Measurements from ENCODE around the gene HOXA4. TPM values are rescaled to one million over a fixed set of nuclear protein-coding genes. Genes with fewer than 3 reads are reported as not detected.

Gene HOXA4
- total and polyA plus RNA-seq, 4 experiments from 2014 or later = 0.19 to 0.30 TPM; not detected in 2

GRCh38 chr7:27173511-27173955 is 43.0 kb upstream of the HOXA4 start:
- H3K27ac Mint-ChIP-seq = peak overlapping the region in 1 of 7 donors; percentile 54
- H3K4me1 ChIP-seq (ENCODE audit: insufficient read depth, low read length) = peaks cover 36% of the 10 kb centered on the region

DNA sequence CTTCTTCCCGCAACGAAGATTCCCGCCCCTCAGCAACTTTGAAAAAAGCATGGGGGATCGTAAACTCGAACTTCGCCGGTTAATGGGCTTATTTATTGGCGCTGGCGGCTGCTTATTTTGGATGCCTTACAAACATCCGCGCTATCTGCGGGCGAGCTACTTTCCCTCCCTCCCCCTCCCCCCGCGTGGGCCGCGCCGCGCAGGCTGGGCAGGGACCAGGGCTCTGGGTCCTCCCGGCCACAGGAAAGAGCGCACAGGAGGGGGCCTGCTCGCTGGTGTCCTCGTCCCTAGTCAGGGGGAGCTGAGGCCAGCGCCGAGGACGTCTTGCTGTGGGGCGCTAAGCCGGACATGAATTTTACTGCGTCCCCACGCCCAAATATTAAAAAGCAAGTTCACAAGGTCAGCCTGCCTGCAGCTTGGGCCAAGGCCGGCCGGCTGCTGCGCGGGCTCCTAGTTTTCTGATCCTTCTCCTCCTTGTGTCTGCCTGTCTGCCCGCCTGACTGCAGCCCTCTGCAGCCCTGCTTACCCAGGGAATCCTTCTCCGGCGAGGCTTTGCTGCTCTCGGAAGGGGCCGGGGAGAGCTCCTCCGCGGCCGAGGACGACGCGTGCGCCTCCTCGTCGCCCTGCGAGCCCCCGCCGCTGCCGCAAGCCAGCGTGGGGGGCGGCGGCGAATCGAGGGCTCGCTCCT is 42.4 kb upstream of the HOXA4 start:
- Histone ChIP-seq H3K4me3 (ENCODE audit: low read length in 2 of 2) (peak overlapping the region in 1 of 2 donors; percentile 32), H3K27me3 (ENCODE audit: insufficient read depth, low read length) (peaks cover 69% of the 10 kb centered on the region), H3K9me3 (ENCODE audit: control insufficient read depth in 1 of 2, low read length in 2 of 2) (no peaks in the 10 kb centered on the region), H3K4me1 (ENCODE audit: insufficient read depth, low read length) (peaks cover 37% of the 10 kb centered on the region), H3K36me3 (ENCODE audit: insufficient read depth, low read length) (no peaks in the 10 kb centered on the region), H3K27ac (ENCODE audit: low read depth, low read length) (no peak overlapping the region)
- intact Hi-C loops (cut with micrococcal nuclease) = loop anchor here (1.0 kb wide), 1 partner anchor 11 kb away; no protein-coding TSS in a partner anchor
- POLR2A ChIA-PET (ENCODE audit: partially characterized antibody) = interaction anchor here (0.8 to 2.6 kb wide), 6 partner anchors 11 to 1311 kb away, joined by 3 to 6 read pairs (median 4); partner anchors contain the start of genes HOXA11 and HOXA7
- Mint-ChIP-seq H3K27me3 (peaks cover 60 to 66% of the 10 kb centered on the region in 2 donors), H3K27ac (peak overlapping the region in 2 of 7 donors; percentile 83 to 84), H3K4me1 (peaks cover 14 to 39% (median 21%) of the 10 kb centered on the region in 4 donors), H3K36me3 (peaks cover 0 to 2% of the 10 kb centered on the region in 2 donors), H3K9me3 (peaks cover 0 to 22% (median 4%) of the 10 kb centered on the region in 8 donors), H3K4me3 (peak overlapping the region in 7 of 8 donors; percentile 39 to 85 (median 65))
- DNase-seq = no peak
- CTCF ChIA-PET (ENCODE audit: partially characterized antibody) = interaction anchor here (0.7 to 3.2 kb wide), 4 partner anchors 10 to 1321 kb away, joined by 3 to 10 read pairs (median 3); no protein-coding TSS in a partner anchor

More at GRCh38 chr7:27173511-27173955, 43.0 kb upstream of the HOXA4 start:
- Histone ChIP-seq H3K36me3 (ENCODE audit: insufficient read depth, low read length) (no peaks in the 10 kb centered on the region), H3K27ac (ENCODE audit: low read depth, low read length) (no peak overlapping the region), H3K9me3 (ENCODE audit: control insufficient read depth in 1 of 2, low read length in 2 of 2) (no peaks in the 10 kb centered on the region), H3K27me3 (ENCODE audit: insufficient read depth, low read length) (peaks cover 64% of the 10 kb centered on the region), H3K4me3 (ENCODE audit: low read length in 2 of 2) (peak overlapping the region in 1 of 2 donors; percentile 32)
- peaks cover 14 to 33% (median 20%) of the 10 kb centered on the region in 4 donors for H3K4me1 Mint-ChIP-seq
- CTCF ChIA-PET (ENCODE audit: partially characterized antibody) = interaction anchor here (1.4 to 3.2 kb wide), 3 partner anchors 13 to 1322 kb away, joined by 3 to 10 read pairs (median 3); no protein-coding TSS in a partner anchor
- peaks cover 0 to 2% of the 10 kb centered on the region in 2 donors for H3K36me3 Mint-ChIP-seq
- POLR2A ChIA-PET (ENCODE audit: partially characterized antibody) = interaction anchor here (1.1 to 2.6 kb wide), 6 partner anchors 10 to 1312 kb away, joined by 3 to 9 read pairs (median 6); partner anchors contain the start of genes HOXA11 and HOXA7
- peaks cover 0 to 16% (median 3%) of the 10 kb centered on the region in 8 donors for H3K9me3 Mint-ChIP-seq
- H3K27me3 Mint-ChIP-seq = peaks cover 58 to 66% of the 10 kb centered on the region in 2 donors
- DNase-seq = peak in 1 of 5 donors; percentile 53
- H3K4me3 Mint-ChIP-seq = peak overlapping the region in 1 of 8 donors; percentile 15
- intact Hi-C loops (cut with micrococcal nuclease) = loop anchor here (1.0 kb wide), 1 partner anchor 11 kb away; no protein-coding TSS in a partner anchor

DNA sequence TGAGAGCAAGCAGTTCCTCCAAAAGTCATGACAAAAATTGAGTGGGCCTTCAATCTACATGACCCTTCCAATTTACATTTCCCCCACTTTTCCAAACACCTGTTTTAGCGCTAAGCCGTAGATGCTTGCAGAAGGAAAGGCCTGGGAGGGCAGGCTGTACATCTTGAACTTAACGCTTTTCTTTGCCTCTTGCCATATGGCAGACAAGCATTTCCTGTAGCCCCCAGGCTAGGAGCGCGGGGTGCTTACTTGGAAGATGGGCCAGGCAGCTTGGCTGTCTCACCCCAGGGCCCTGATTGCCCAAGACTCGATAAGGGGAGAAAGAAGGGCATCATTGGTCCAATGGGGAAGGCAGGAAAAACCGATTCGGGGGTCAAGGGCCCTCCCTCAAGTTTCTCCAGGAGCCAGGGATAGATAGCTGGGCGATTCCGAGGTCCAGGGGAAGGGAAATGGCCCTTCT is 41.8 kb upstream of the HOXA4 start:
- H3K27me3 Mint-ChIP-seq = peaks cover 59 to 65% of the 10 kb centered on the region in 2 donors
- peaks cover 14 to 41% (median 21%) of the 10 kb centered on the region in 4 donors for H3K4me1 Mint-ChIP-seq
- peaks cover 37% of the 10 kb centered on the region for H3K4me1 ChIP-seq (ENCODE audit: insufficient read depth, low read length)
- intact Hi-C loops (cut with micrococcal nuclease) = no loop called here
- peaks cover 0 to 27% (median 6%) of the 10 kb centered on the region in 8 donors for H3K9me3 Mint-ChIP-seq
- no peaks in the 10 kb centered on the region for H3K36me3 ChIP-seq (ENCODE audit: insufficient read depth, low read length)
- peak in 1 of 5 donors; percentile 17 for DNase-seq
- peaks cover 0 to 2% of the 10 kb centered on the region in 2 donors for H3K36me3 Mint-ChIP-seq
- no peak overlapping the region for H3K27ac ChIP-seq (ENCODE audit: low read depth, low read length)
- H3K9me3 ChIP-seq (ENCODE audit: control insufficient read depth in 1 of 2, low read length in 2 of 2) = no peaks in the 10 kb centered on the region
- peak overlapping the region; percentile 20 to 85 (median 72) for H3K4me3 Mint-ChIP-seq
- peaks cover 76% of the 10 kb centered on the region for H3K27me3 ChIP-seq (ENCODE audit: insufficient read depth, low read length)
- H3K27ac Mint-ChIP-seq = peak overlapping the region in 4 of 7 donors; percentile 19 to 83 (median 48)
- ChIA-PET CTCF (ENCODE audit: partially characterized antibody) (interaction anchor here (0.7 to 3.2 kb wide), 4 partner anchors 11 to 1320 kb away, joined by 3 to 10 read pairs (median 3); no protein-coding TSS in a partner anchor), POLR2A (ENCODE audit: partially characterized antibody) (interaction anchor here (0.6 to 2.6 kb wide), 7 partner anchors 11 to 1311 kb away, joined by 3 to 6 read pairs (median 3); partner anchors contain the start of genes HOXA11 and HOXA7)
- no peak overlapping the region for H3K4me3 ChIP-seq (ENCODE audit: low read length in 2 of 2)

GRCh38 chr7:27171637-27172314 is 41.2 kb upstream of the HOXA4 start:
- no peak overlapping the region for H3K4me3 ChIP-seq (ENCODE audit: low read length in 2 of 2)
- H3K9me3 ChIP-seq (ENCODE audit: control insufficient read depth in 1 of 2, low read length in 2 of 2) = no peaks in the 10 kb centered on the region
- Mint-ChIP-seq H3K27me3 (peaks cover 63 to 68% of the 10 kb centered on the region in 2 donors), H3K36me3 (peaks cover 0 to 2% of the 10 kb centered on the region in 2 donors), H3K4me3 (peak overlapping the region; percentile 52 to 85 (median 73)), H3K9me3 (peaks cover 0 to 33% (median 6%) of the 10 kb centered on the region in 8 donors), H3K27ac (peak overlapping the region in 6 of 7 donors; percentile 2 to 83 (median 58)), H3K4me1 (peaks cover 14 to 47% (median 22%) of the 10 kb centered on the region in 4 donors)
- ChIA-PET CTCF (ENCODE audit: partially characterized antibody) (interaction anchor here (1.2 to 1.9 kb wide), 4 partner anchors 8 to 1277 kb away, joined by 3 to 12 read pairs (median 4); no protein-coding TSS in a partner anchor), POLR2A (ENCODE audit: partially characterized antibody) (interaction anchor here (0.6 to 2.7 kb wide), 3 partner anchors 10 to 41 kb away, joined by 3 to 9 read pairs (median 6); no protein-coding TSS in a partner anchor)
- H3K27me3 ChIP-seq (ENCODE audit: insufficient read depth, low read length) = peaks cover 81% of the 10 kb centered on the region
- H3K27ac ChIP-seq (ENCODE audit: low read depth, low read length) = no peak overlapping the region
- intact Hi-C loops (cut with micrococcal nuclease) = no loop called here
- DNase-seq = peak in 1 of 5 donors; percentile 18
- H3K4me1 ChIP-seq (ENCODE audit: insufficient read depth, low read length) = peaks cover 37% of the 10 kb centered on the region
- no peaks in the 10 kb centered on the region for H3K36me3 ChIP-seq (ENCODE audit: insufficient read depth, low read length)

DNA sequence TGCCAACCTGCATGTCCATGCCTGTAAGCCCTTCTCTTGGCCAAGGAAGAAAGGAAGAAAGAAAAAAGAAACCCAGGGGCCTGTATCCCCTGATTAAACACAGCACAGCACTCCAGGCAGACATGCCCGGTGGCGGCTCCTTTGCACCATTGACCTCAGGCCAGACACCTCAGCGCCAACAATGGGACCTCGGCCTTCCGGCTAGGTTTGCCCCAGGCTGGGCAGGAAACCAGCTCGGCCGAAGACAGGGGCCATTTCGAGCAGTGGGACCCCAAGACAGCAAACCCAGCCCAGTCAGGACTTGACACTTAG is 40.7 kb upstream of the HOXA4 start:
- POLR2A ChIA-PET (ENCODE audit: partially characterized antibody) = interaction anchor here (2.7 kb wide), 1 partner anchor 16 kb away, joined by 9 read pairs; no protein-coding TSS in a partner anchor
- DNase-seq = no peak

More for the DNA sequence above, 40.7 kb upstream of the HOXA4 start:
- Histone ChIP-seq H3K27me3 (ENCODE audit: insufficient read depth, low read length) (peaks cover 86% of the 10 kb centered on the region), H3K4me1 (ENCODE audit: insufficient read depth, low read length) (peaks cover 42% of the 10 kb centered on the region), H3K27ac (ENCODE audit: low read depth, low read length) (no peak overlapping the region), H3K9me3 (ENCODE audit: control insufficient read depth in 1 of 2, low read length in 2 of 2) (no peaks in the 10 kb centered on the region), H3K36me3 (ENCODE audit: insufficient read depth, low read length) (no peaks in the 10 kb centered on the region), H3K4me3 (ENCODE audit: low read length in 2 of 2) (no peak overlapping the region)
- peaks cover 0 to 37% (median 6%) of the 10 kb centered on the region in 8 donors for H3K9me3 Mint-ChIP-seq
- H3K27me3 Mint-ChIP-seq = peaks cover 62 to 68% of the 10 kb centered on the region in 2 donors
- peak overlapping the region in 3 of 7 donors; percentile 19 to 83 (median 75) for H3K27ac Mint-ChIP-seq
- peak overlapping the region in 5 of 8 donors; percentile 13 to 85 (median 61) for H3K4me3 Mint-ChIP-seq
- CTCF ChIA-PET (ENCODE audit: partially characterized antibody) = interaction anchor here (1.5 to 1.9 kb wide), 3 partner anchors 8 to 1276 kb away, joined by 4 to 12 read pairs (median 4); no protein-coding TSS in a partner anchor
- intact Hi-C loops (cut with micrococcal nuclease) = no loop called here
- H3K4me1 Mint-ChIP-seq = peaks cover 14 to 47% (median 22%) of the 10 kb centered on the region in 4 donors
- peaks cover 0 to 2% of the 10 kb centered on the region in 2 donors for H3K36me3 Mint-ChIP-seq
